Upper lobe of left lung (tissue), 6 donors: ENCODE measurements around the gene RASSF4. TPM values are rescaled to one million over a fixed set of nuclear protein-coding genes. Genes with fewer than 3 reads are reported as not detected.

ENCODE experiments used
- ATAC-seq, 2 donors: fragments of 200-7000 bp; cut with Tn5 transposase; one replicate each; pipeline ENCODE4 v1.9.1; 2022; ENCODE audit warnings: mild to moderate bottlenecking in 2 of 2, moderate library complexity in 2 of 2; ENCODE audit not compliant: low FRiP score in 2 of 2
- DNase-seq, 2 donors: peaks; one replicate each; pipeline ENCODE4 v3.0.0-alpha.2; 2019 to 2020
- H3K27ac ChIP-seq, 4 donors: fragments of 200-600 bp; sonication (generic); one replicate each; pipeline ENCODE4 v1.5.1; 2016 to 2019
- H3K27me3 ChIP-seq, 4 donors: fragments of 200-600 bp; sonication (generic); one replicate each; pipeline ENCODE4 v1.5.1; 2017 to 2019
- H3K36me3 ChIP-seq, 4 donors: fragments of 200-600 bp; sonication (generic); one replicate each; pipeline ENCODE4 v1.5.1; 2016 to 2019
- H3K4me1 ChIP-seq, 4 donors: fragments of 200-600 bp; sonication (generic); one replicate each; pipeline ENCODE4 v1.5.1; 2018 to 2019
- H3K4me3 ChIP-seq, 4 donors: fragments of 200-600 bp; sonication (generic); one replicate each; pipeline ENCODE4 v1.5.1; 2017 to 2019; ENCODE audit warnings: mild to moderate bottlenecking in 2 of 4, moderate library complexity in 1 of 4
- H3K9me3 ChIP-seq, 4 donors: fragments of 200-600 bp; sonication (generic); one replicate each; pipeline ENCODE4 v1.5.1; 2018 to 2019
- CTCF ChIP-seq, 6 experiments: fragments of 450-650 bp in 4 of 6; fragments of 200-600 bp in 2 of 6; sonication (generic) in 2 of 6; IDR thresholded peaks; one replicate each; pipeline ENCODE4 v1.5.1; 2016 to 2019; ENCODE audit warnings: antibody characterized with exemption in 6 of 6
- EP300 ChIP-seq, 4 donors: sonication (generic); formaldehyde crosslinking; IDR thresholded peaks; one replicate each; pipeline ENCODE4 v1.5.1; 2017; ENCODE audit warnings: antibody characterized with exemption in 4 of 4, control low read depth in 2 of 4
- POLR2A ChIP-seq, 4 donors: fragments of 450-650 bp; IDR thresholded peaks; one replicate each; pipeline ENCODE4 v1.5.1; 2016 to 2017; ENCODE audit warnings: antibody characterized with exemption in 4 of 4, mild to moderate bottlenecking in 2 of 4
- POLR2AphosphoS5 ChIP-seq, 2 donors: sonication (generic); formaldehyde crosslinking; IDR thresholded peaks; one replicate each; pipeline ENCODE4 v1.5.1; 2017; ENCODE audit warnings: antibody characterized with exemption in 2 of 2
- WGBS, 2 donors: methylation state at CpG; one replicate each; pipeline ENCODE4 v1.1.5; 2017 to 2018; 5-methylcytosine and 5-hydroxymethylcytosine counted together
- total RNA-seq, 6 donors: library from RNA; depleted of rRNA in 4 of 6; stranded (reverse); fragments of >200 nt in 4 of 6; gene quantifications; one replicate each; pipeline versions ENCODE4 v1.1.0 to v1.2.1, GENCODE V29; 2016 to 2021
- donor health status: DM: no; HTN: no; CAD: no; lungs with moderate emphysema.
- donor health status: DM: no; HTN: yes; CAD: no; lungs with severe emphysema.

The RASSF4 gene
- total RNA-seq, 6 donors from 2014 or later = 23.4 to 194 (median 48.0) TPM

GRCh38 chr10:44968500-44969400 lies 9.1 kb downstream of the RASSF4 start:
- 67 to 68% methylated on average over 11 of the region's 11 CpGs for WGBS, 2 donors

GRCh38 chr10:44969854-44970253 lies 10.3 kb downstream of the RASSF4 start:
- 94 to 97% methylated on average over 8 to 9 of the region's 9 CpGs for WGBS, 2 donors
- H3K27ac ChIP-seq = no peak overlapping the region

More at GRCh38 chr10:44968500-44969400, 9.1 kb downstream of the RASSF4 start:
- peaks cover 2 to 30% (median 12%) of the 10 kb centered on the region in 4 donors for H3K36me3 ChIP-seq
- DNase-seq = peak in 1 of 2 donors; percentile 26
- ATAC-seq = peak in 1 of 2 donors; percentile 1
- H3K9me3 ChIP-seq = no peaks in the 10 kb centered on the region
- no peak overlapping the region for H3K4me3 ChIP-seq
- no peaks in the 10 kb centered on the region for H3K27me3 ChIP-seq
- TF ChIP-seq CTCF (IDR thresholded peaks at IDR 0.05) (no peak), EP300 (IDR thresholded peaks at IDR 0.05) (no peak), POLR2A (IDR thresholded peaks at IDR 0.05) (no peak), POLR2AphosphoS5 (IDR thresholded peaks at IDR 0.05) (no peak)
- H3K27ac ChIP-seq = peak overlapping the region in 3 of 4 donors; percentile 60 to 90 (median 85)
- peaks cover 57 to 65% (median 64%) of the 10 kb centered on the region in 4 donors for H3K4me1 ChIP-seq

GRCh38 chr10:44970812-44971395 lies 11.3 kb downstream of the RASSF4 start:
- ATAC-seq (no peak), DNase-seq (no peak)
- Histone ChIP-seq H3K4me3 (no peak overlapping the region), H3K9me3 (no peaks in the 10 kb centered on the region), H3K27me3 (no peaks in the 10 kb centered on the region), H3K27ac (peak overlapping the region in 2 of 4 donors; percentile 27 to 57), H3K36me3 (peaks cover 2 to 30% (median 12%) of the 10 kb centered on the region in 4 donors), H3K4me1 (peaks cover 55 to 65% (median 63%) of the 10 kb centered on the region in 4 donors)
- 91 to 94% methylated on average over 3 to 8 of the region's 8 CpGs for WGBS, 2 donors
- TF ChIP-seq CTCF (IDR thresholded peaks at IDR 0.05) = no peak
- no peak for TF ChIP-seq POLR2A (IDR thresholded peaks at IDR 0.05)
- no peak for TF ChIP-seq POLR2AphosphoS5 (IDR thresholded peaks at IDR 0.05)
- no peak for TF ChIP-seq EP300 (IDR thresholded peaks at IDR 0.05)

More at GRCh38 chr10:44969854-44970253, 10.3 kb downstream of the RASSF4 start:
- peaks cover 57 to 65% (median 64%) of the 10 kb centered on the region in 4 donors for H3K4me1 ChIP-seq
- H3K4me3 ChIP-seq = no peak overlapping the region
- peaks cover 2 to 30% (median 12%) of the 10 kb centered on the region in 4 donors for H3K36me3 ChIP-seq
- no peaks in the 10 kb centered on the region for H3K27me3 ChIP-seq
- DNase-seq (no peak), ATAC-seq (no peak)
- TF ChIP-seq POLR2A (IDR thresholded peaks at IDR 0.05) (no peak), CTCF (IDR thresholded peaks at IDR 0.05) (no peak), POLR2AphosphoS5 (IDR thresholded peaks at IDR 0.05) (no peak), EP300 (IDR thresholded peaks at IDR 0.05) (no peak)
- H3K9me3 ChIP-seq = no peaks in the 10 kb centered on the region

- H3K4me3 ChIP-seq = no peak overlapping the region
- 81% methylated on average over 8 to 11 of the region's 11 CpGs for WGBS, 2 donors
- DNase-seq = no peak
Measured at GRCh38 chr10:44971434-44971833, 11.8 kb downstream of the RASSF4 start.

More at GRCh38 chr10:44971434-44971833, 11.8 kb downstream of the RASSF4 start:
- ATAC-seq = no peak
- Histone ChIP-seq H3K4me1 (peaks cover 51 to 63% (median 61%) of the 10 kb centered on the region in 4 donors), H3K9me3 (no peaks in the 10 kb centered on the region), H3K27me3 (no peaks in the 10 kb centered on the region), H3K36me3 (peaks cover 2 to 32% (median 12%) of the 10 kb centered on the region in 4 donors), H3K27ac (peak overlapping the region in 2 of 4 donors; percentile 27 to 57)
- TF ChIP-seq CTCF (IDR thresholded peaks at IDR 0.05) = no peak
- TF ChIP-seq POLR2A (IDR thresholded peaks at IDR 0.05) = peak in 1 of 4 donors; percentile 20
